GM19372 (cell line): ENCODE measurements around the gene GP1BB.
"Not testable (repeated sequence)": the region's sequence is repeated elsewhere in the genome, so short reads cannot be mapped to it uniquely, and the experiment has no call there.

Experiments
- ATAC-seq: cut with Tn5 transposase; IDR thresholded peaks from one replicate; pipeline ENCODE4 v1.9.1; 2021; ENCODE audit warnings: mild to moderate bottlenecking, low read depth, moderate library complexity; ENCODE audit not compliant: unreplicated experiment

The GP1BB gene

DNA sequence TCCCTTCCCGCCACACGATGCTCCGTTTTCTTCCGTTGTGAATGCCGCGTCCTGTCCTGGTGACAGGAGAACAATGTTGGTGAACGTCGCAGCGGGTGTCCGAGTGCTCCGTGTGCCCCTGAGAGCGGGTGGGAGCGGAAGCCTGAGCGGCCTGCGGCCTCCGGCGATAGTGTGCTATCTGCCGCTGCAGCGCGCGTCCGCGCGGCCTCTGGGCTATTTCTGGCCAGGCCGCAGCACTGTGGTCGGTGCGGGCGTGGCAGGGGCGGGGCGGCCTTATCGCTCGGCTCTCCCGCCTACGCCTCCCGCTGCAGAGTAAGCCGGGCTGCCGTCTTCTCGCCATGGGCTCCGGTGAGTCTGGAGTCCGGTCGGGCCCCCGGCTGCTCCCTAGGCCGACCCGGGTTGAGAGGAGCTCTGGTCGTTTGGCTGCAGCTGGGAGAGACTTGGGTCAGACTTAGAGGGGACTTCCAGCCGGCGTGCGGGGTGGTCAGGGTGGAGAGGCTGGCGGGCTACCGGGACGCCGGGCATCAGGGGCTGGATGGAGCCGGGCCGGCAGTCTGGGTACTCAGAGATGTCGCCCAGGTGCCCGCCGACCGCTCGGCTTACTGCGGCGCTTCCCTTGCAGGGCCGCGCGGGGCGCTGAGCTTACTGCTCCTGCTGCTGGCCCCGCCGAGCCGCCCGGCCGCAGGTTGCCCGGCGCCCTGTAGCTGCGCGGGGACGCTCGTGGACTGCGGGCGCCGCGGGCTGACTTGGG, at the start of gene GP1BB:
Gene GP1BB (plus strand): TSS at position 308 of the 751 bp plus-strand sequence. CDS start 31 bp downstream, at position 339.
- no peak for ATAC-seq

DNA sequence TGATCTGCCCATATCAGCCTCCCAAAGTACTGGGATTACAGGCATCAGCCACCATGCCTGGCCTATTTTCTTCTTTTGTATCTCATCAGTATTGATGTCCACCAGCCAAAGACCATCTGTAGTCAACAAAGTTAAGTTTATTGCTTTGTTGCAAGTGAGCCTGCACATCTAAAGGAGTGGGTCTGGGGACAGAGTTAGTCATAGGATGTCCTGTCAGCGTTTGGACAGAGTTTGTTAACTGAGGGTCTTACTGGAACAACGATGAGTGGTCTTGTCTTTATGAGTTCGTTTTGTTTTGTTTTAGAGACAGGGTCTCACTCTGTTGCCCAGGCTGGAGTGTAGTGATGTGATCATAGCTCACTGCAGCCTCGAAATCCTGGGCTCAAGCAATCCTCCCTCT, 49.7 kb upstream of the GP1BB start:
- no peak for ATAC-seq

DNA sequence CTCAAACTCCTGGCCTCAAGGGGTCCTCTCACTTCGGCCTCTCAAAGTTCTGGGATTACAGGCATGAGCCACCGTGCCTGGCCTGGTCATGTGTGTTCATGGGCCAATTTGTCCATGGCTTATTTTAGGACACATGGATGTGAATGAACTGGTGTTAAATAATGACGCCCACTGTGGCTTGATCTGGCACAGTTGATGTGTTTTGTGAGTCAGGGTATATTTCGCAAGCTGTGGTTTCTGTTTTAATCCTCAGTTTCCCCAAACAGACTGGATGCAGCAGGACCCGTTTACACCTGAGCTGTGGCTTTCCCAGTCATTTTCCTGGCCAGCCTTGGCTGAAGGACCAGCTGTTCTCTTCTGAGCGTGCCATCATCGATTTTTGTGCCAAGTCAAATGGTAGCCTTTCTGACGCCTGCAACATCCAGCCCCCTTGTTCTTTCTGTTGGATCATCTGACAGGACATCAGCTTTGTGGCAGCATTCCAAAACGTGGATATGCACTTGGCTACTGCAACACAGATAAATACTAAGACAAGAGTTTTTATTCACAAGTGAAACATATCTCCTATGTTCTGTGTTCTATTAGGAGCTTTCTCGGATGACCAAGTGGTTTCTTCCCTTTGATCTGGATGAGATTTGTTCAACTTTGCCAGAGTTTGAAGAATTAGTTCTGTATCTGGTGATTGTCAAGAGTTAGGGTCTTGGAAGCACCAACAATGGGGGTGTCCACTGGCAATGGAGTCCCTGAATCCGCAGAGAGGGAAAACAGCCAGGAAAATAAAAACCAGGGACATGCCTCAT, 49.0 kb upstream of the GP1BB start:
- ATAC-seq, result no peak

DNA sequence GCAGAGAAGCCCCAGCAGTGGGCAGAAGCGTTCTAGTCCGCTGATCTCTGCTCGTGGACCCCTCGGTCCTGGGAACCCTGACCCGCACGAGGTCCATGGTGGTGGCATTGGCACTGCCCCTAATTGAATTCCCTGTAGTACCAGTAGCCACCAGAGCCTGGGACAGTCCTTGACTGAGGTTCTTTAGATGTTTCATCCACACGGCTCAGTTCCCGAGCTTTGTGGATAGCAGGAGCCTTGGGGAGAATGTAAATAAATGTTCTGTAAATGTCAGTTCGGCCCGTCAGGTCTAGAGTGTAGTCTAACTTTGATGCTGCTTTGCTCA, 48.4 kb upstream of the GP1BB start:
- ATAC-seq, result no peak

GRCh38 chr22:19675428-19675827, 47.9 kb upstream of the GP1BB start:
- ATAC-seq, result no peak

- ATAC-seq, result not testable (repeated sequence)
Measured at GRCh38 chr22:19676437-19676836, 46.9 kb upstream of the GP1BB start.

DNA sequence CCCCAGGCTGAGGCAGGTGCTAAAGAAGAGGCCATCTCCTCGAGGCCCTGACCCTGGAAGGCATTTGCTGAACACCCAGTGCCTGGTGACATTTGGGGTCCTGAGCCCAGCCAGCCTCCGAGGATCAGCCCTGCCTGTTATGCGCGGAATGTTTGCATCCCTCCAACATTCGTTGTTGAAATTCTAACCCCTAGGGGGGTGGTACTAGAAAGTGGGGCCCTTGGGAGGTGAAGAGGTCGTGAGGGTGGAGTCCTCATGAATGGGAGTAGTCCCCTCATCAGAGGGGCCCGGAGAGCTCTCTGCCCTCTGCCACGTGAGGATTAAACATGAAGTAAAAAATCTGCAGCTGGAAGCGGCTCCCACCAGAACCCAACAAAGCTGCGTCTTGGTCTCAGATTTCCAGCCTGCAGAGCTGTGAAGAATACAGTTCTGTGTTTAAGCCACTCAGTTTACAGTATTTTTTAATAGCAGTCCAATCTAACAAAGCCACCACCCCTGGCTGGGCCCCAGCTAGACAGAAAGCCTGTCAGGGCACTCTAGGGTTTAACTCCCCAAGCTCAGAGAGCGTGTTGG, 44.3 kb upstream of the GP1BB start:
- no peak for ATAC-seq

DNA sequence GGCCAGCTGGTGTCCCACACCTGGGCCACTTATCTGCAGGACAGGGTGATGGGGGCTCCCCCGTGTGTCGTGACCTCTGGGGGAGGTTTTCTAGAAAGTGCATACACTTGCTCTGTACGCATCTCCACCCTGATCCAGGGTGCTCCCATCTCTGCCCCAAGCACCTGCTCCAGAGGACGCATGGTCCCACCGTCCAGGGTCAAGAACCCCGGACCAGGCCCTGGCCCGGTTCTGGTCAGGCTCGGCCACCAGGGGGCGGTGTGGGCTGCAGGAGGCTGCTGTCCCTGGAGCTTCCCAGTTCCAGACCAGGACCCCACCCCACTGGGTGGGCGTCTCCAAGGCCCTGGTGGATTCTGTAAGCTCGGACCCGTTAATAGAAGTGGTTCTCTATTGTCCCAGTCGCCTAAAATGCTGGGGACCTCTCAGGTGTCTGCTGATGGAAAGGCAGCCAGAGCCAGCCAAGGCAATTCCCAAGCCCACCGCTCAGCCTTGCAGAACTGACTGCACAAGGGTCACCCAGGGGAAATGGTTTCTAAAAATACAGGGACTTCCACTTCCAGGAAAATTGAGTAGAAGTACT, 43.7 kb upstream of the GP1BB start:
- ATAC-seq, result no peak

DNA sequence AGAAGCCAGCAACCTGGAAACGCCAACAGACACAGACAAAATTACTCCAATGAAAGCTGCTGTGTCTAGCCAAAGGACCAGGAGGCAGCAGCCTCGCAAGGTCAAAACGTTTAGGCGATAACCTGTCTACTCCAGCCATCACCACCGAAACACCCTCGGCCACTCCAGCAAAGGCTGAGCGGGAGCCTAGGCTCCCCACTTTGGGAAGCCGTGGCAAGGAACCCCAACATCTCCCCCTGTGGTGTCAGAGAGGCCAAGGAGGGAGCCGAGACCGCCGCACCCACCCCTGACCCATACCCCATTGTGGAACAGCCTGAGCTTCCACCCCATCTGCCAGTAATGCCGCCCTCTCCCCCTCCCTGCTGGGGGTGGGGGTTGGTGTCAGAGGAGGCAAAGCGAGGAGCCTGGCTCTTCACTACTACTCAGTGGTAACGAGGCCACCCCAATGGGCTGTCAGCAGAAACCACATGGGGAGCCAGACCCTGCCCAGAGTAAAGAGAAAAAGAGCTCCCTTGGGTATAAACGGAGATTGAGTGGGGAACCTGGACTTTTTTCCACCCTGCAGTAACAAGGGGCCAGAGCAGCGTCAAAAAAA, 43.0 kb upstream of the GP1BB start:
- ATAC-seq, result no peak

DNA sequence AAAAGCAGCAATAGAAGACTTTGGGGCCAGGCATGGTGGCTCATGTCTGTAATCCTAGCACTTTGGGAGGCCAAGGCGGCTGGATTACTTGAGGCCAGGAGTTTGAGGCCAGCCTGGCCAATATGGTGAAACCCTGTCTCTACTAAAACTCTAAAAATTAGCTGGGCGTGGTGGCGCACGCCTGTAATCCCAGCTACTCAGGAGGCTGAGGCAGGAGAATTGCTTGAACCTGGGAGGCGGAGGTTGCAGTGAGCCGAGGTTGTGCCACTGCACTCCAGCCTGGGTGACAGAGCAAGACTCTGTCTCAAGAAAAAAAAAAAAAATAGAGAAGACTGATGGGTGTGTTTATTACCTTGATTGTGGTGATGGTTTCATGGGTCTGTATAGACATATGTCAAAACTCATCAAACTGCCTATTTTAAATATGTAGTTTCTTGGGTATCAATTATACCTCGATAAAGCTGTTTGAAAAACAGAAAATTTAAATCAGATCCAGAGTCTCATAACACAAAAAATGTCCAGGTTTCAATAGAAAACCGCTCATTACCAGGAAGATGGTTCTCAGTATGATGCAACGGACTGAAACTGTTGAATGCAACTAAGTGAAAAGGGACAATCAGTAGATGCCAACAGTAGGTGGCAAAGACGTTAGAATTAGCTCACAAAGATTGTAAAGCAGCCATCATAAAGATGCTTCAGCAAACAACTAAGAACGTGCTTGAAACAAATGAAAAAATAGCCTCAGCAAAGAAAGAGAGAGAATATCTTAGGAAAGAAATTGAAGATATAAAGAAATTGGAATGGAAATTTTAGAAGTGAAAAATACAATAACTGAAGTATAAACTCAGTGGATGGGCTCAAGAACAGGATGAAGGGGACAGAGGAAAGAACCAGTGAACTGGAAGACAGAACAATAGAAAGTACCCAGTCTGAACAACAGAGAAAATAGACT, 42.2 kb upstream of the GP1BB start:
- ATAC-seq, result no peak

DNA sequence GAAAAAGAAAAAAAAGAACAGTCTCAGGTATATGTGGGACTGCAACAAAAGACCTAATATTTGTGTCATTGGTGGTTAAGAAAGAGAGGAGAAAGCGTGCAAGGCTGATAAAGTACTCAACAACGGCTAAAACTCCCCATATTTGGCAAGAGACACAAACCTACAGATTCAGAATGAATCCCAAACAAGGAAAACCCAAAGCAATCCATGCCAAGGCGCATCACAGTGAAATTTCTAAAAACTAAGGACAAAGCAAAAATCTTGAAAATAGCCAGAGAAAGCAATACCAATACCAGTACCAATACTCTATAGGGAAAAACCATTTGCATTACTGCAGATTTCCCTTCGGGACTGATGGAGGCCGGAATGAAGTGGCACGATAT, 41.5 kb upstream of the GP1BB start:
- ATAC-seq, result no peak

- ATAC-seq, result no peak
Measured at GRCh38 chr22:19686946-19687345, 36.4 kb upstream of the GP1BB start.

- ATAC-seq, result no peak
Measured at GRCh38 chr22:19687561-19688300, 35.6 kb upstream of the GP1BB start.

GRCh38 chr22:19688301-19689290, 34.7 kb upstream of the GP1BB start:
- no peak for ATAC-seq

GRCh38 chr22:19689408-19689807, 33.9 kb upstream of the GP1BB start:
- no peak for ATAC-seq

- no peak for ATAC-seq
Measured at GRCh38 chr22:19691007-19691720, 32.2 kb upstream of the GP1BB start.

DNA sequence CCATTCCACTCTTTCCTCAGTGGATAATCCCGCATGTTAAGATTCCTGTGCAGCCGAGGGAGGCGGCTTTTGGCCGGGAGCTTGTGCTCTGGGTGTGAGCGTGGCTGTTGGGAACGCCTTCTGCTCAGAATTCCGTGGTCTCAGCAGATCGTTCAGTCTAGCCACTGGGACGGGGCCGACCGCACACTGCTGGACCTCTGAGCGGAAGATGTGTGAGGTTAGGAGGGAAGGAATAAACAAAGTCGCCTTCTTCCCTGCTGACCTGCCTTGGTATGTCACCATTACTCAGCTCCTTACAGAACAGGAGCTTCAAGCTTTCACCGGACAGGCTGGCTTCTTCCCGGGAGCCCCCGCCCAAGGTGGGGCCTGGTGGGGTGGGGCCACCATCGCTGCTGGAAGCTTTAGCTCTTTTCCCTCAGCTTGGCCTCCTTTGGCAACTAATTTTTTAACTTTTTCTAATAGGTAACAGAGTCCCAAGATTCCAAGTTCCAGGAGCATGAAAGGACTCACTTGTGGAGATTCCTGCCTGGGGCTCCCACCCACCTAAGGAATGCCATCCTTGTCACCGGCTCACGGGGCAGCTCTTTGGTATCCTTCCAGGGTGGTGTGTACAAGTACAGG, 31.5 kb upstream of the GP1BB start:
- ATAC-seq, result no peak
